ENCODE data around the gene GNAT1.
"Not testable (repeated sequence)": the region's sequence is repeated elsewhere in the genome, so short reads cannot be mapped to it uniquely, and the experiment has no call there.

GRCh38 chr3:50244813-50245212 is 53.4 kb downstream of the GNAT1 start:
- not testable (repeated sequence) for TF ChIP-seq POLR2A, POLR2AphosphoS5 (IDR thresholded peaks at IDR 0.05; ENCODE audit: low read depth, low read length)
